GM23338 (cell line): ENCODE results near the gene FEZF1. TPM values are rescaled to one million over a fixed set of nuclear protein-coding genes. Genes with fewer than 3 reads are reported as not detected.
A peak's percentile ranks its signal among the peaks of the same experiment; 100 is the strongest.

ENCODE experiments used
- ATAC-seq: fragments of 200-7000 bp; cut with Tn5 transposase; 3 replicates; pipeline ENCODE4 v1.9.1; 2020
- DNase-seq: peaks from one replicate; pipeline ENCODE4 v3.0.0-alpha.2; 2015; ENCODE audit warnings: low spot score
- H2AFZ ChIP-seq: fragments of 200-600 bp; sonication (generic); 2 replicates; pipeline ENCODE4 v1.8.0; 2016; ENCODE audit warnings: antibody characterized with exemption, mild to moderate bottlenecking, moderate library complexity
- H3F3A ChIP-seq: fragments of 200-600 bp; sonication (generic); replicated peaks from 2 replicates; pipeline ENCODE4 v1.8.0; 2017; ENCODE audit warnings: antibody characterized with exemption, mixed run types, low read depth
- H3K27ac ChIP-seq: fragments of 200-600 bp; sonication (generic); 2 replicates; pipeline ENCODE4 v1.6.1; 2016; ENCODE audit warnings: low read depth
- H3K27me3 ChIP-seq: fragments of 200-600 bp; sonication (generic); 2 replicates; pipeline ENCODE4 v1.8.0; 2016; ENCODE audit warnings: mild to moderate bottlenecking, mixed run types, moderate library complexity; ENCODE audit not compliant: insufficient read depth
- H3K36me3 ChIP-seq: fragments of 200-600 bp; sonication (generic); 2 replicates; pipeline ENCODE4 v1.8.0; 2016; ENCODE audit warnings: mild to moderate bottlenecking; ENCODE audit not compliant: insufficient read depth
- H3K4me1 ChIP-seq: fragments of 200-600 bp; sonication (generic); 2 replicates; pipeline ENCODE4 v1.8.0; 2016; ENCODE audit warnings: mild to moderate bottlenecking, moderate library complexity; ENCODE audit not compliant: insufficient read depth
- H3K4me2 ChIP-seq: fragments of 200-600 bp; sonication (generic); 2 replicates; pipeline ENCODE4 v1.7.1; 2017; ENCODE audit warnings: mixed run types
- H3K4me3 ChIP-seq: fragments of 200-600 bp; sonication (generic); 2 replicates; pipeline ENCODE4 v1.6.1; 2016; ENCODE audit warnings: mixed run types
- H3K79me2 ChIP-seq: fragments of 200-600 bp; sonication (generic); replicated peaks from 2 replicates; pipeline ENCODE4 v1.8.0; 2017; ENCODE audit warnings: mild to moderate bottlenecking; ENCODE audit not compliant: insufficient read depth
- H3K9me2 ChIP-seq: fragments of 200-600 bp; sonication (generic); 2 replicates; pipeline ENCODE4 v1.8.0; 2017; ENCODE audit not compliant: insufficient read depth
- H4K20me1 ChIP-seq: fragments of 200-600 bp; sonication (generic); replicated peaks from 2 replicates; pipeline ENCODE4 v1.8.0; 2017; ENCODE audit warnings: mild to moderate bottlenecking; ENCODE audit not compliant: insufficient read depth
- H3K27ac Mint-ChIP-seq: 2 replicates; pipeline ENCODE4 v1.8.0; 2020; ENCODE audit warnings: inconsistent platforms, mild to moderate bottlenecking, moderate library complexity, mixed read lengths
- H3K27me3 Mint-ChIP-seq: 3 replicates; pipeline ENCODE4 v1.8.0; 2022; ENCODE audit warnings: low read depth, mild to moderate bottlenecking, moderate library complexity, mixed read lengths, inconsistent platforms; ENCODE audit not compliant: insufficient read depth, poor library complexity
- H3K36me3 Mint-ChIP-seq: 3 replicates; pipeline ENCODE4 v1.8.0; 2021; ENCODE audit warnings: low read depth, mild to moderate bottlenecking, inconsistent platforms, moderate library complexity, mixed read lengths
- H3K4me1 Mint-ChIP-seq: 3 replicates; pipeline ENCODE4 v1.8.0; 2020; ENCODE audit warnings: mild to moderate bottlenecking, inconsistent platforms, mixed read lengths
- H3K4me3 Mint-ChIP-seq: 3 replicates; pipeline ENCODE4 v1.8.0; 2021; ENCODE audit warnings: moderate library complexity, mild to moderate bottlenecking, inconsistent platforms, mixed read lengths
- H3K9me3 Mint-ChIP-seq: 3 replicates; pipeline ENCODE4 v1.8.0; 2020; ENCODE audit warnings: moderate library complexity, mild to moderate bottlenecking, inconsistent platforms, mixed read lengths
- CREB1 ChIP-seq: fragments of 250-450 bp; sonication (Bioruptor Pico); IDR thresholded peaks from 2 replicates; pipeline ENCODE4 v1.5.0; 2020; ENCODE audit warnings: low read depth, mild to moderate bottlenecking, moderate library complexity
- EZH2 ChIP-seq: fragments of 200-600 bp; sonication (generic); IDR thresholded peaks from one replicate; pipeline ENCODE4 v1.8.0; 2017; ENCODE audit warnings: antibody characterized with exemption, mild to moderate bottlenecking, low read depth; ENCODE audit not compliant: unreplicated experiment
- ZNF114 ChIP-seq: fragments of 250-450 bp; sonication (Bioruptor Pico); IDR thresholded peaks from 2 replicates; pipeline ENCODE4 v1.5.0; 2020; ENCODE audit warnings: mild to moderate bottlenecking, moderate library complexity
- polyA plus RNA-seq: library from polyadenylated mRNA; unstranded; fragments of >200 nt; fragmentation: Nextera tagmentation; extraction: Ambion mirVana; gene quantifications from 2 replicates; pipeline ENCODE4 v1.2.1, GENCODE V29; 2016
- total RNA-seq: library from RNA; depleted of rRNA; stranded (reverse); fragments of >200 nt; shearing (Covaris generic); gene quantifications from 2 replicates; pipeline ENCODE4 v1.2.3, GENCODE V29; 2014
- TF ChIP-seq, protein P1 (sequence below): fragments of 250-450 bp; sonication (Bioruptor Pico); IDR thresholded peaks from 2 replicates; pipeline ENCODE4 v1.5.0; 2020; ENCODE audit warnings: mild to moderate bottlenecking, moderate library complexity

The FEZF1 gene
- total and polyA plus RNA-seq, 2 experiments from 2014 or later: 1.0 to 2.3 TPM

DNA sequence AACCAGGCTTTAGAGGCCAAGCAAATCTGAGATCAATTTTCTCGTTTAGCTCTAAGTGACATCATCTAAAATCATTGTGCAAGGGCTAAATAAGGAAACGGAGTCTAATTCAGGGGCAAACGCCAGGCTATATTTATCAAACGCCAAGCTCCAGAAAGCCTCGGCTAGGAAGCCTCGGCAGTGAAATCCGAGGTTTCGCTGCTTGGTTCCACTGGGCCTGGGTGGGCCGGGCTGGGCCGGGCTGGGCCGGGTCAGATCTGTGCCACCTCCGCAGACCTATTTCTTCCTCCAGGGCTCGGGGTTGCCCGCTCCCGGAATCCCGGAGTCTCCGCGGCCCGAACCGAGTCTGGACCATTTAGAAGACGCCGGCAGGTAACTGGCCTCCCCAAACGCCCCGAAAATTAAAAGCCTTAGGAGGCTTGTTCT is 459 bp upstream of the FEZF1 start (continued):
- TF ChIP-seq, protein P1, sequence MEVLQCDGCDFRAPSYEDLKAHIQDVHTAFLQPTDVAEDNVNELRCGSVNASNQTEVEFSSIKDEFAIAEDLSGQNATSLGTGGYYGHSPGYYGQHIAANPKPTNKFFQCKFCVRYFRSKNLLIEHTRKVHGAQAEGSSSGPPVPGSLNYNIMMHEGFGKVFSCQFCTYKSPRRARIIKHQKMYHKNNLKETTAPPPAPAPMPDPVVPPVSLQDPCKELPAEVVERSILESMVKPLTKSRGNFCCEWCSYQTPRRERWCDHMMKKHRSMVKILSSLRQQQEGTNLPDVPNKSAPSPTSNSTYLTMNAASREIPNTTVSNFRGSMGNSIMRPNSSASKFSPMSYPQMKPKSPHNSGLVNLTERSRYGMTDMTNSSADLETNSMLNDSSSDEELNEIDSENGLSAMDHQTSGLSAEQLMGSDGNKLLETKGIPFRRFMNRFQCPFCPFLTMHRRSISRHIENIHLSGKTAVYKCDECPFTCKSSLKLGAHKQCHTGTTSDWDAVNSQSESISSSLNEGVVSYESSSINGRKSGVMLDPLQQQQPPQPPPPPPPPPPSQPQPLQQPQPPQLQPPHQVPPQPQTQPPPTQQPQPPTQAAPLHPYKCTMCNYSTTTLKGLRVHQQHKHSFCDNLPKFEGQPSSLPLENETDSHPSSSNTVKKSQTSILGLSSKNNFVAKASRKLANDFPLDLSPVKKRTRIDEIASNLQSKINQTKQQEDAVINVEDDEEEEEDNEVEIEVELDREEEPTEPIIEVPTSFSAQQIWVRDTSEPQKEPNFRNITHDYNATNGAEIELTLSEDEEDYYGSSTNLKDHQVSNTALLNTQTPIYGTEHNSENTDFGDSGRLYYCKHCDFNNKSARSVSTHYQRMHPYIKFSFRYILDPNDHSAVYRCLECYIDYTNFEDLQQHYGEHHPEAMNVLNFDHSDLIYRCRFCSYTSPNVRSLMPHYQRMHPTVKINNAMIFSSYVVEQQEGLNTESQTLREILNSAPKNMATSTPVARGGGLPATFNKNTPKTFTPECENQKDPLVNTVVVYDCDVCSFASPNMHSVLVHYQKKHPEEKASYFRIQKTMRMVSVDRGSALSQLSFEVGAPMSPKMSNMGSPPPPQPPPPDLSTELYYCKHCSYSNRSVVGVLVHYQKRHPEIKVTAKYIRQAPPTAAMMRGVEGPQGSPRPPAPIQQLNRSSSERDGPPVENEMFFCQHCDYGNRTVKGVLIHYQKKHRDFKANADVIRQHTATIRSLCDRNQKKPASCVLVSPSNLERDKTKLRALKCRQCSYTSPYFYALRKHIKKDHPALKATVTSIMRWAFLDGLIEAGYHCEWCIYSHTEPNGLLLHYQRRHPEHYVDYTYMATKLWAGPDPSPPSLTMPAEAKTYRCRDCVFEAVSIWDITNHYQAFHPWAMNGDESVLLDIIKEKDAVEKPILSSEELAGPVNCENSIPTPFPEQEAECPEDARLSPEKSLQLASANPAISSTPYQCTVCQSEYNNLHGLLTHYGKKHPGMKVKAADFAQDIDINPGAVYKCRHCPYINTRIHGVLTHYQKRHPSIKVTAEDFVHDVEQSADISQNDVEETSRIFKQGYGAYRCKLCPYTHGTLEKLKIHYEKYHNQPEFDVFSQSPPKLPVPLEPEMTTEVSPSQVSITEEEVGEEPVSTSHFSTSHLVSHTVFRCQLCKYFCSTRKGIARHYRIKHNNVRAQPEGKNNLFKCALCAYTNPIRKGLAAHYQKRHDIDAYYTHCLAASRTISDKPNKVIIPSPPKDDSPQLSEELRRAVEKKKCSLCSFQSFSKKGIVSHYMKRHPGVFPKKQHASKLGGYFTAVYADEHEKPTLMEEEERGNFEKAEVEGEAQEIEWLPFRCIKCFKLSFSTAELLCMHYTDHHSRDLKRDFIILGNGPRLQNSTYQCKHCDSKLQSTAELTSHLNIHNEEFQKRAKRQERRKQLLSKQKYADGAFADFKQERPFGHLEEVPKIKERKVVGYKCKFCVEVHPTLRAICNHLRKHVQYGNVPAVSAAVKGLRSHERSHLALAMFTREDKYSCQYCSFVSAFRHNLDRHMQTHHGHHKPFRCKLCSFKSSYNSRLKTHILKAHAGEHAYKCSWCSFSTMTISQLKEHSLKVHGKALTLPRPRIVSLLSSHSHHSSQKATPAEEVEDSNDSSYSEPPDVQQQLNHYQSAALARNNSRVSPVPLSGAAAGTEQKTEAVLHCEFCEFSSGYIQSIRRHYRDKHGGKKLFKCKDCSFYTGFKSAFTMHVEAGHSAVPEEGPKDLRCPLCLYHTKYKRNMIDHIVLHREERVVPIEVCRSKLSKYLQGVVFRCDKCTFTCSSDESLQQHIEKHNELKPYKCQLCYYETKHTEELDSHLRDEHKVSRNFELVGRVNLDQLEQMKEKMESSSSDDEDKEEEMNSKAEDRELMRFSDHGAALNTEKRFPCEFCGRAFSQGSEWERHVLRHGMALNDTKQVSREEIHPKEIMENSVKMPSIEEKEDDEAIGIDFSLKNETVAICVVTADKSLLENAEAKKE (CRISPR knock-in tag): no peak
- no peak for TF ChIP-seq ZNF114 (CRISPR knock-in tag)

DNA sequence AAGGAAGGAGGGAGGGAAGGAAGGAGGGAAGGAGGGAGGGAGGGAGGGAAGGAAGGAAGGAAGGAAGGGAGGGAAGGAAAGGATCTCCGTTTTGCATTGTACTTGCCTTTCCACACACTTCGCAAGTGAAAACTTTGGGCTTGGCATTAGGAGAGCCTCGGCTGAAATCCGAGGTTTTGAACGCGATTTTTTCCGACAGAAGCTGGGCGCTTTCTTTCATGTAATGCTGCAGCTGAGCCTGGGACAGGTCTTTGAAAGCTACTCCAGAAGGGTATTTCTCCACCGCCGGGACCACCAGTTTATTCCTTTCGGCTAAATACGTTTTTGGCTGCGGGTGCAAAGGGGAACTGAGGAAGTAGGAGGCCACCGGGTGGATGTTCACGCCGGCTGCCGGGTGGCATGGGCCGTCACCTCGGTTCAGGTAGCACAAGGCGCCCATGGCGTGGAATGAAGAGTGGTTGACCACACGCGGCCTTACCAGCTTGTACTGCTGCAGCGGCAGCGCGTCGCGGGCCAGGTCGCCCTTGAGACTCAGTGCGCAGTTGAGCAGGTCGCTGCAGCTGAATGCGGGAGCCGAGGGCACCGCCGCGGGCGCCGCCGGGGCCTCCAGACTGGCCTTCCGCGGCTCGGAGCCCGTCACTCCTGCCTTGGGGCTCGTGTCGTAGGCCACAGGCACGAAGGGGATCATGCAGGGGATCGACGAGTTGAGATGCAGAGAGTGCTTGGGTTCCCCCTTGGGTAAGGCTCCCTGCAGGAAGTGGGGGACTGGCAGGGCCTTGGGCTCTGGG is 825 bp downstream of the FEZF1 start:
- no peaks in the 10 kb centered on the region for H3K79me2 ChIP-seq

More for the DNA sequence above, 825 bp downstream of the FEZF1 start:
- H4K20me1 ChIP-seq: peaks cover 3% of the 10 kb centered on the region; the same call in 1 of the 2 replicates
- no peaks in the 10 kb centered on the region for H3K9me2 ChIP-seq
- H3K27me3 ChIP-seq: peaks cover 100% of the 10 kb centered on the region
- Mint-ChIP-seq H3K27me3 (peaks cover 91% of the 10 kb centered on the region), H3K4me3 (peak overlapping the region; percentile 83), H3K9me3 (no peaks in the 10 kb centered on the region), H3K4me1 (peaks cover 43% of the 10 kb centered on the region), H3K36me3 (no peaks in the 10 kb centered on the region), H3K27ac (no peak overlapping the region)
- DNase-seq (peak; percentile 71), ATAC-seq (peak; percentile 5)
- TF ChIP-seq EZH2 (peak; percentile 97), CREB1 (CRISPR knock-in tag) (no peak)
- peaks cover 38% of the 10 kb centered on the region for H3F3A ChIP-seq
- H3K4me1 ChIP-seq: peaks cover 52% of the 10 kb centered on the region
- H3K27ac ChIP-seq: no peak overlapping the region
- no peaks in the 10 kb centered on the region for H3K36me3 ChIP-seq
- H2AFZ ChIP-seq: peak overlapping the region; percentile 90
- H3K4me3 ChIP-seq: peak overlapping the region; percentile 74
- H3K4me2 ChIP-seq: peak overlapping the region; percentile 93
